Lower leg skin (tissue), 3 donors: ENCODE results near the gene DCST1.

ENCODE experiments used
- POLR2A ChIP-seq, 2 donors: fragments of 450-650 bp; IDR thresholded peaks; one replicate each; pipeline ENCODE4 v1.6.1; 2016 to 2017; ENCODE audit warnings: antibody characterized with exemption in 2 of 2, mild to moderate bottlenecking in 1 of 2, moderate library complexity in 1 of 2
- TF ChIP-seq, protein P1 (sequence below), 3 donors: fragments of 450-650 bp; IDR thresholded peaks; one replicate each; pipeline ENCODE4 v1.5.1; 2016; ENCODE audit warnings: antibody characterized with exemption in 3 of 3, mild to moderate bottlenecking in 3 of 3, moderate library complexity in 2 of 3

DNA sequence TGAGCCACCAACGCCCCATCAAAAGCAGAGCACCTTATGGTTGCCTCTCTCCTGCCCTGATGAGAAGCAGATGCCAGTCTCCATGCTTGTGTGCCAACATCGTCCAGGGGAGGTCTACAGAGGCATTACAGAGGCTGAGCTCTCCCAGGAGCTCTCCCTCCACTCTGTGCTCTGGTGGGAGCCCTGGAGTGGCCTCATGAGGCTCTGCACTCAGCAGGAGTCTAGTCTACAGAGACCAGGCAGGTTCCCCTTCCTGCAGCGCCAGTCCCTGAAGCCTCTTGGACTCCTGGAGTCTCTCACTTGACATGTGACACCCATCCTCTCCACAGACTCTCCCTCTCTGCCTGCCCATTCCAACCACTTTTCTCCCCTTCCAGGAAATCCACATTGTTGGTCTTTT, 3.4 kb downstream of the DCST1 start:
- TF ChIP-seq POLR2A (IDR thresholded peaks at IDR 0.05), result no peak
- TF ChIP-seq, protein P1, sequence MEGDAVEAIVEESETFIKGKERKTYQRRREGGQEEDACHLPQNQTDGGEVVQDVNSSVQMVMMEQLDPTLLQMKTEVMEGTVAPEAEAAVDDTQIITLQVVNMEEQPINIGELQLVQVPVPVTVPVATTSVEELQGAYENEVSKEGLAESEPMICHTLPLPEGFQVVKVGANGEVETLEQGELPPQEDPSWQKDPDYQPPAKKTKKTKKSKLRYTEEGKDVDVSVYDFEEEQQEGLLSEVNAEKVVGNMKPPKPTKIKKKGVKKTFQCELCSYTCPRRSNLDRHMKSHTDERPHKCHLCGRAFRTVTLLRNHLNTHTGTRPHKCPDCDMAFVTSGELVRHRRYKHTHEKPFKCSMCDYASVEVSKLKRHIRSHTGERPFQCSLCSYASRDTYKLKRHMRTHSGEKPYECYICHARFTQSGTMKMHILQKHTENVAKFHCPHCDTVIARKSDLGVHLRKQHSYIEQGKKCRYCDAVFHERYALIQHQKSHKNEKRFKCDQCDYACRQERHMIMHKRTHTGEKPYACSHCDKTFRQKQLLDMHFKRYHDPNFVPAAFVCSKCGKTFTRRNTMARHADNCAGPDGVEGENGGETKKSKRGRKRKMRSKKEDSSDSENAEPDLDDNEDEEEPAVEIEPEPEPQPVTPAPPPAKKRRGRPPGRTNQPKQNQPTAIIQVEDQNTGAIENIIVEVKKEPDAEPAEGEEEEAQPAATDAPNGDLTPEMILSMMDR (IDR thresholded peaks at IDR 0.05), result no peak
